HepG2 (cell line): ENCODE results near the gene IFI30. TPM values are rescaled to one million over a fixed set of nuclear protein-coding genes. Genes with fewer than 3 reads are reported as not detected.

Source experiments
- ARID2 ChIP-seq: sonication (generic); formaldehyde crosslinking; IDR thresholded peaks from 2 replicates; pipeline ENCODE4 v1.8.1; 2022; ENCODE audit warnings: mild to moderate bottlenecking, missing genetic modification reagents, borderline replicate concordance
- ATRX ChIP-seq: sonication (generic); formaldehyde crosslinking; IDR thresholded peaks from 2 replicates; pipeline ENCODE4 v1.4.0; 2020; ENCODE audit warnings: missing genetic modification reagents, borderline replicate concordance
- CENPT ChIP-seq: sonication (generic); formaldehyde crosslinking; IDR thresholded peaks from 2 replicates; pipeline ENCODE4 v1.8.0; 2022; ENCODE audit warnings: low read depth, mild to moderate bottlenecking, moderate library complexity, missing genetic modification reagents
- MEF2D ChIP-seq: sonication (generic); formaldehyde crosslinking; IDR thresholded peaks from 2 replicates; pipeline ENCODE4 v1.5.1; 2020; ENCODE audit warnings: mild to moderate bottlenecking, missing genetic modification reagents
- MEIS1 ChIP-seq: sonication (generic); formaldehyde crosslinking; IDR thresholded peaks from 2 replicates; pipeline ENCODE4 v1.9.0; 2021; ENCODE audit warnings: mild to moderate bottlenecking, missing genetic modification reagents, moderate library complexity, borderline replicate concordance
- NAIF1 ChIP-seq: sonication (generic); formaldehyde crosslinking; IDR thresholded peaks from 2 replicates; pipeline ENCODE4 v1.5.0; 2020; ENCODE audit warnings: mild to moderate bottlenecking, missing genetic modification reagents, borderline replicate concordance
- NFKBIZ ChIP-seq: IDR thresholded peaks from 2 replicates; pipeline ENCODE4 v1.6.1; 2018; ENCODE audit warnings: missing genetic modification reagents, missing compliant biosample characterization
- PBX3 ChIP-seq: sonication (generic); formaldehyde crosslinking; IDR thresholded peaks from 2 replicates; pipeline ENCODE4 v1.8.1; 2023; ENCODE audit warnings: missing genetic modification reagents, inconsistent platforms, borderline replicate concordance
- PCBP1 ChIP-seq: fragments of 200-400 bp; formaldehyde crosslinking; IDR thresholded peaks from 2 replicates; pipeline ENCODE4 v1.6.1; 2017; ENCODE audit warnings: mild to moderate bottlenecking, low read depth, low read length, borderline replicate concordance
- RXRB ChIP-seq: IDR thresholded peaks from 2 replicates; pipeline ENCODE4 v1.6.1; 2016; ENCODE audit warnings: borderline replicate concordance, missing genetic modification reagents, missing compliant biosample characterization
- SALL1 ChIP-seq: sonication (generic); formaldehyde crosslinking; IDR thresholded peaks from 2 replicates; pipeline ENCODE4 v1.8.0; 2022; ENCODE audit warnings: mild to moderate bottlenecking, missing genetic modification reagents
- SNRNP70 ChIP-seq: fragments of 200-400 bp; formaldehyde crosslinking; IDR thresholded peaks from 2 replicates; pipeline ENCODE4 v1.6.1; 2017; ENCODE audit warnings: mild to moderate bottlenecking, low read depth, low read length, moderate library complexity
- SOX5 ChIP-seq: IDR thresholded peaks from 2 replicates; pipeline ENCODE4 v1.6.1; 2016; ENCODE audit warnings: borderline replicate concordance
- TFDP2 ChIP-seq: sonication (generic); formaldehyde crosslinking; IDR thresholded peaks from 2 replicates; pipeline ENCODE4 v1.4.0; 2020; ENCODE audit warnings: missing genetic modification reagents
- THAP11 ChIP-seq: IDR thresholded peaks from 2 replicates; pipeline ENCODE4 v1.6.1; 2016; ENCODE audit warnings: missing biosample characterization, missing genetic modification reagents
- THRA ChIP-seq: sonication (generic); formaldehyde crosslinking; IDR thresholded peaks from 2 replicates; pipeline ENCODE4 v1.4.0; 2020; ENCODE audit warnings: missing genetic modification reagents, borderline replicate concordance
- ZBTB7B ChIP-seq: sonication (generic); formaldehyde crosslinking; IDR thresholded peaks from 2 replicates; pipeline ENCODE4 v1.4.0; 2020; ENCODE audit warnings: missing genetic modification reagents
- ZNF253 ChIP-seq: sonication (generic); formaldehyde crosslinking; IDR thresholded peaks from 2 replicates; pipeline ENCODE4 v1.8.0; 2022; ENCODE audit warnings: mild to moderate bottlenecking, missing genetic modification reagents, borderline replicate concordance
- ZNF431 ChIP-seq: sonication (generic); formaldehyde crosslinking; IDR thresholded peaks from 2 replicates; pipeline ENCODE4 v1.9.0; 2022; ENCODE audit warnings: missing genetic modification reagents, low read depth, mild to moderate bottlenecking, borderline replicate concordance
- ZNF552 ChIP-seq: sonication (generic); formaldehyde crosslinking; IDR thresholded peaks from 2 replicates; pipeline ENCODE4 v1.9.0; 2022; ENCODE audit warnings: missing genetic modification reagents, mild to moderate bottlenecking, borderline replicate concordance
- ZNF569 ChIP-seq: sonication (generic); formaldehyde crosslinking; IDR thresholded peaks from 2 replicates; pipeline ENCODE4 v1.5.0; 2020; ENCODE audit warnings: mild to moderate bottlenecking, missing genetic modification reagents, moderate library complexity, borderline replicate concordance
- ZNF713 ChIP-seq: sonication (generic); formaldehyde crosslinking; IDR thresholded peaks from 2 replicates; pipeline ENCODE4 v1.4.0; 2020; ENCODE audit warnings: mild to moderate bottlenecking, missing genetic modification reagents
- ZNF770 ChIP-seq: sonication (generic); formaldehyde crosslinking; IDR thresholded peaks from 2 replicates; pipeline ENCODE4 v1.5.0; 2020; ENCODE audit warnings: mild to moderate bottlenecking, missing genetic modification reagents
- ZNF790 ChIP-seq: sonication (generic); formaldehyde crosslinking; IDR thresholded peaks from 2 replicates; pipeline ENCODE4 v1.8.0; 2022; ENCODE audit warnings: missing genetic modification reagents, mild to moderate bottlenecking, borderline replicate concordance
- ZNF792 ChIP-seq: IDR thresholded peaks from 2 replicates; pipeline ENCODE4 v1.6.1; 2016
- polyA plus RNA-seq, 8 experiments: library from polyadenylated mRNA; depleted of rRNA in 3 of 8; stranded (reverse) in 7 of 8; unstranded in 1 of 8; fragments of >200 nt; fragmentation: Illumina TruSeq in 4 of 8; extraction: Trizol in 4 of 8; gene quantifications; 2 replicates each; pipeline versions ENCODE4 v1.2.1 to v1.2.3, GENCODE V29; 2011 to 2016; ENCODE audit warnings: low read depth in 4 of 8, missing spikeins in 1 of 8, mixed read lengths in 1 of 8; ENCODE audit not compliant: insufficient read depth in 1 of 8
- total RNA-seq, 5 experiments: library from RNA; depleted of rRNA; stranded (reverse); fragments of >200 nt; fragmentation: Illumina TruSeq; extraction: Trizol; gene quantifications; 2 replicates each; pipeline ENCODE4 v1.2.3, GENCODE V29; 2016; ENCODE audit warnings: low read depth in 1 of 5

IFI30 gene
- total and polyA plus RNA-seq, 2 of the 13 experiments (the other 11 are each of a cell fraction or from before 2014, with no cell fraction given), result 25.0 to 79.4 TPM

GRCh38 chr19:18223860-18224524 lies 50.4 kb downstream of the IFI30 start (continued):
- TF ChIP-seq SNRNP70 (no peak), NFKBIZ (no peak), ZNF253 (CRISPR knock-in tag) (no peak), ZNF431 (CRISPR knock-in tag) (no peak), ZNF792 (no peak), ZNF713 (CRISPR knock-in tag) (peak; percentile 27; the same call in 1 of the 2 replicates), TFDP2 (CRISPR knock-in tag) (no peak), SALL1 (CRISPR knock-in tag) (no peak; the same call in 1 of the 2 replicates), MEIS1 (peak; percentile 62; the same call in 1 of the 2 replicates), CENPT (no peak), MEF2D (CRISPR knock-in tag) (peak; percentile 87), ATRX (no peak), ZNF552 (CRISPR knock-in tag) (no peak; the same call in 1 of the 2 replicates), SOX5 (CRISPR knock-in tag) (no peak), ARID2 (CRISPR knock-in tag) (no peak), ZNF790 (CRISPR knock-in tag) (peak; percentile 21; the same call in 1 of the 2 replicates), RXRB (peak; percentile 37), ZNF770 (CRISPR knock-in tag) (no peak; the same call in 1 of the 2 replicates), PBX3 (CRISPR knock-in tag) (no peak), THAP11 (CRISPR knock-in tag) (peak; percentile 53), NAIF1 (no peak), ZNF569 (CRISPR knock-in tag) (0 out of 2 replicates have a peak, but pooled peaks have one; percentile 70), PCBP1 (no peak), ZBTB7B (CRISPR knock-in tag) (no peak), THRA (CRISPR knock-in tag) (no peak)
